B cell (primary cell): Measurements from ENCODE around the gene PAFAH2.

Experiments
- CTCF ChIP-seq: fragments of 200-600 bp; IDR thresholded peaks from one replicate; pipeline ENCODE4 v1.8.0; 2022; ENCODE audit warnings: antibody characterized with exemption, mild to moderate bottlenecking
- EZH2 ChIP-seq: IDR thresholded peaks from 2 replicates; pipeline ENCODE4 v1.6.1; 2012; ENCODE audit warnings: borderline replicate concordance, low read depth, mild to moderate bottlenecking, moderate library complexity, low read length; ENCODE audit not compliant: insufficient read depth, poor library complexity, severe bottlenecking

DNA sequence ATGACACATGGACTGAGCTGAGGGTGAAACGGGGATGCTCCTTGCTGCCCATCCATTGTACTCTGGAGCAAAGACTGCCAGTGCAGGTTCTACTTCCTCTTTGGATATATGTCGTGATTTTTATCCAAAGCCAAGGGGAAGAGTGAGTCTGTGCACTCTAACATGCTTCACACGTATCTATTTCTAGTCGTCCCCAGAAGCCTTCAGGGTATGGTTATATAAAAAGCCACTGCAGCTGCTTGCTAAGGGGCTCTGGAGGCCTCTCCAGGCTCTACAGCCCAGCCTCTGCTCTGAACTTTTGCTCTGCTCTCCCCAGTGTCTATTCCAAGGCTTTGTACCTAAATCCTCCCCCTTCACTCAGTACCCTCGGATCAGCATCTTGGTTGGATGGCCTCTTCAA lies 20.1 kb downstream of the PAFAH2 start:
- TF ChIP-seq EZH2 (no peak), CTCF (no peak)
